ENCODE data around the gene SLX9.

GRCh38 chr21:45019076-45019886 lies 79.5 kb downstream of the SLX9 start:
- TF ChIP-seq CTCF (IDR thresholded peaks at IDR 0.05; ENCODE audit: borderline replicate concordance, extremely low read depth, low read length, poor library complexity, severe bottlenecking) (no peak), EZH2 (IDR thresholded peaks at IDR 0.05; ENCODE audit: borderline replicate concordance, low read depth, low read length, severe bottlenecking) (no peak)

Data from DND-41 (cell line).